H1 (cell line): ENCODE measurements around the gene GSTT4. TPM values are rescaled to one million over a fixed set of nuclear protein-coding genes. Genes with fewer than 3 reads are reported as not detected.

Experiments used
- CTCF ChIA-PET: fragments of 300-600 bp; sonication (Branson Sonifier 250); formaldehyde crosslinking; loops from one replicate; lab custom pipeline; 2021; ENCODE audit not compliant: partially characterized antibody; lab: Charles Lee
- POLR2A ChIA-PET: fragments of 300-600 bp; sonication (Branson Sonifier 250); formaldehyde crosslinking; loops from one replicate; lab custom pipeline; 2021; ENCODE audit warnings: inconsistent platforms; ENCODE audit not compliant: partially characterized antibody; lab: Charles Lee
- DNase-seq, 2 experiments: peaks; one replicate each; pipeline versions ENCODE4 v3.0.0 to v3.0.0-alpha.2; 2010 to 2022; ENCODE audit warnings: low spot score in 2 of 2, low read depth in 1 of 2, mixed read lengths in 1 of 2
- FAIRE-seq: peaks from 2 replicates; lab custom pipeline; 2011; peaks lifted over from hg19 to GRCh38; lab: Jason Lieb, UNC
- H2AFZ ChIP-seq: 2 replicates; pipeline ENCODE4 v1.8.1; 2012; ENCODE audit warnings: low read length, inconsistent platforms
- H2AK5ac ChIP-seq: 2 replicates; pipeline ENCODE4 v1.6.1; 2013; ENCODE audit warnings: low read depth, low read length
- H2BK120ac ChIP-seq: replicated peaks from 2 replicates; pipeline ENCODE3; 2013; ENCODE audit warnings: low read depth, low read length, inconsistent platforms
- H2BK12ac ChIP-seq: 2 replicates; pipeline ENCODE4 v1.6.1; 2013; ENCODE audit warnings: low read depth, low read length
- H2BK15ac ChIP-seq: 2 replicates; pipeline ENCODE4 v1.6.1; 2013; ENCODE audit warnings: low read length
- H2BK20ac ChIP-seq: 2 replicates; pipeline ENCODE4 v1.6.1; 2013; ENCODE audit warnings: low read length
- H2BK5ac ChIP-seq: 2 replicates; pipeline ENCODE4 v1.6.1; 2013; ENCODE audit warnings: low read depth, low read length
- H3K14ac ChIP-seq: 2 replicates; pipeline ENCODE4 v1.6.1; 2013; ENCODE audit warnings: inconsistent platforms; ENCODE audit not compliant: insufficient read length
- H3K18ac ChIP-seq: 2 replicates; pipeline ENCODE4 v1.6.1; 2013; ENCODE audit warnings: low read length; ENCODE audit errors: extremely low read depth
- H3K23ac ChIP-seq: 2 replicates; pipeline ENCODE4 v1.6.1; 2013; ENCODE audit warnings: inconsistent platforms; ENCODE audit not compliant: insufficient read length
- H3K23me2 ChIP-seq: 2 replicates; pipeline ENCODE4 v1.6.1; 2013; ENCODE audit warnings: low read depth, low read length
- H3K27ac ChIP-seq: 2 replicates; pipeline ENCODE4 v1.6.1; 2011; ENCODE audit warnings: low read depth, low read length, inconsistent platforms
- H3K27me3 ChIP-seq, 4 experiments: replicated peaks in 1 of 4; 1 replicate in 1 of 4; 2 replicates in 3 of 4; pipeline versions ENCODE4 v1.6.1 to v1.8.1; 2011 to 2013; ENCODE audit warnings: low read length in 3 of 4, mild to moderate bottlenecking in 3 of 4, inconsistent platforms in 2 of 4, mixed read lengths in 2 of 4, moderate library complexity in 1 of 4; ENCODE audit not compliant: control insufficient read depth in 3 of 4, insufficient read depth in 3 of 4; ENCODE audit errors: extremely low read depth in 1 of 4
- H3K36me3 ChIP-seq, 4 experiments: 2 replicates each; pipeline versions ENCODE4 v1.6.1 to v1.8.1; 2011 to 2013; ENCODE audit warnings: mild to moderate bottlenecking in 4 of 4, low read length in 3 of 4, moderate library complexity in 2 of 4, control low read depth in 1 of 4, inconsistent platforms in 1 of 4; ENCODE audit not compliant: insufficient read depth in 4 of 4, control insufficient read depth in 2 of 4
- H3K4ac ChIP-seq: replicated peaks from 2 replicates; pipeline ENCODE3; 2013; ENCODE audit warnings: low read length, low read depth, mixed read lengths, inconsistent platforms; ENCODE audit not compliant: insufficient read length
- H3K4me1 ChIP-seq, 4 experiments: replicated peaks in 1 of 4; 1 replicate in 1 of 4; 2 replicates in 3 of 4; pipeline versions ENCODE4 v1.6.1 to v1.8.1; 2011 to 2013; ENCODE audit warnings: low read length in 3 of 4, inconsistent platforms in 2 of 4, mixed read lengths in 1 of 4; ENCODE audit not compliant: insufficient read depth in 4 of 4, control insufficient read depth in 3 of 4
- H3K4me2 ChIP-seq, 2 experiments: 2 replicates each; pipeline versions ENCODE4 v1.6.1 to v1.8.1; 2011 to 2013; ENCODE audit warnings: low read depth in 2 of 2, low read length in 2 of 2, control low read depth in 1 of 2, inconsistent platforms in 1 of 2, mild to moderate bottlenecking in 1 of 2; ENCODE audit not compliant: insufficient read depth in 1 of 2
- H3K4me3 ChIP-seq, 4 experiments: fragments of 200-600, 300-600 bp in 1 of 4; sonication (generic), shearing (Covaris generic), sonication (Bioruptor Twin) in 1 of 4; 2 replicates each; pipeline versions ENCODE4 v1.5.1 to v1.8.1; 2011 to 2016; ENCODE audit warnings: low read length in 4 of 4, low read depth in 3 of 4, control low read depth in 2 of 4, inconsistent platforms in 2 of 4, mild to moderate bottlenecking in 2 of 4, mixed read lengths in 1 of 4, moderate library complexity in 1 of 4; ENCODE audit not compliant: insufficient read depth in 2 of 4; ENCODE audit errors: extremely low read depth in 1 of 4
- H3K56ac ChIP-seq: replicated peaks from 2 replicates; pipeline ENCODE3; 2013; ENCODE audit warnings: low read depth, mild to moderate bottlenecking, mixed read lengths, low read length, inconsistent platforms; ENCODE audit not compliant: insufficient read length
- H3K79me1 ChIP-seq: 2 replicates; pipeline ENCODE4 v1.6.1; 2013; ENCODE audit warnings: low read depth, low read length, control low read depth
- H3K79me2 ChIP-seq, 2 experiments: 2 replicates each; pipeline versions ENCODE4 v1.6.1 to v1.8.1; 2012 to 2013; ENCODE audit warnings: low read length in 2 of 2, mild to moderate bottlenecking in 2 of 2, inconsistent platforms in 1 of 2; ENCODE audit not compliant: insufficient read depth in 2 of 2, control insufficient read depth in 1 of 2
- H3K9ac ChIP-seq, 4 experiments: replicated peaks in 1 of 4; 1 replicate in 1 of 4; 2 replicates in 3 of 4; pipeline versions ENCODE4 v1.6.1 to v1.8.1; 2011 to 2013; ENCODE audit warnings: low read depth in 3 of 4, low read length in 3 of 4, control low read depth in 2 of 4, mild to moderate bottlenecking in 2 of 4, moderate library complexity in 2 of 4, inconsistent platforms in 1 of 4; ENCODE audit errors: extremely low read depth in 1 of 4
- H3K9me3 ChIP-seq, 2 experiments: 2 replicates each; pipeline versions ENCODE4 v1.6.1 to v1.8.1; 2012 to 2013; ENCODE audit warnings: mild to moderate bottlenecking in 2 of 2, moderate library complexity in 2 of 2, control low read depth in 1 of 2, inconsistent platforms in 1 of 2, low read depth in 1 of 2, low read length in 1 of 2, mixed read lengths in 1 of 2; ENCODE audit not compliant: insufficient read depth in 2 of 2
- H4K20me1 ChIP-seq, 2 experiments: replicated peaks in 1 of 2; 2 replicates each; pipeline versions ENCODE3 to v1.8.1; 2011 to 2013; ENCODE audit warnings: inconsistent platforms in 2 of 2, low read length in 2 of 2, mild to moderate bottlenecking in 1 of 2; ENCODE audit not compliant: insufficient read depth in 2 of 2, control insufficient read depth in 1 of 2
- H4K5ac ChIP-seq: 2 replicates; pipeline ENCODE4 v1.6.1; 2013; ENCODE audit warnings: low read length, low read depth, mixed read lengths, inconsistent platforms; ENCODE audit not compliant: insufficient read length
- H4K8ac ChIP-seq: 2 replicates; pipeline ENCODE4 v1.8.0; 2013; ENCODE audit warnings: mild to moderate bottlenecking, moderate library complexity, low read length, inconsistent platforms; ENCODE audit not compliant: insufficient read depth; ENCODE audit errors: extremely low read depth
- H4K91ac ChIP-seq: replicated peaks from 2 replicates; pipeline ENCODE3; 2013; ENCODE audit warnings: low read length, mixed read lengths, inconsistent platforms; ENCODE audit not compliant: insufficient read length
- ATF2 ChIP-seq: IDR thresholded peaks from 2 replicates; pipeline ENCODE4 v1.6.1; 2012; ENCODE audit warnings: low read length, inconsistent platforms
- CBX8 ChIP-seq: fragments of 300-800, 300-1000 bp; sonication (generic); IDR thresholded peaks from 2 replicates; pipeline ENCODE4 v1.7.1; 2016; ENCODE audit warnings: low read depth, low read length, borderline replicate concordance
- EZH2 ChIP-seq: fragments of 200-600 bp; sonication (generic); IDR thresholded peaks from 2 replicates; pipeline ENCODE4 v1.7.1; 2012; ENCODE audit warnings: low read depth, mild to moderate bottlenecking, moderate library complexity, low read length, inconsistent platforms; ENCODE audit not compliant: severe bottlenecking
- JUN ChIP-seq: IDR thresholded peaks from 2 replicates; pipeline ENCODE4 v1.6.1; 2011; ENCODE audit warnings: low read depth, mild to moderate bottlenecking, improper control_type of control experiment, low read length
- RAD21 ChIP-seq, 2 experiments: IDR thresholded peaks in 1 of 2; conservative IDR thresholded peaks in 1 of 2; 2 replicates each; pipeline ENCODE4 v1.6.1; 2011; ENCODE audit warnings: low read depth in 2 of 2, low read length in 2 of 2, improper control_type of control experiment in 1 of 2, inconsistent platforms in 1 of 2, mild to moderate bottlenecking in 1 of 2, moderate library complexity in 1 of 2
- TAF7 ChIP-seq: optimal IDR thresholded peaks from 2 replicates; pipeline ENCODE3; 2011; ENCODE audit warnings: low read depth, mild to moderate bottlenecking, inconsistent platforms, low read length, moderate library complexity, borderline replicate concordance
- WGBS, 2 experiments: shearing (Covaris generic) in 1 of 2; methylation state at CpG; one replicate each; pipeline versions ENCODE4 v1.1.6 to v1.1.7; 2013 to 2015; ENCODE audit warnings: low lambda C conversion rate in 2 of 2, mixed read lengths in 2 of 2, inconsistent platforms in 1 of 2, low coverage in 1 of 2, missing lambda C conversion rate in 1 of 2; ENCODE audit not compliant: insufficient replicate concordance in 2 of 2, insufficient coverage in 1 of 2, insufficient read length in 1 of 2; ENCODE audit errors: extremely low coverage in 1 of 2, missing lambda C conversion rate in 1 of 2; 5-methylcytosine and 5-hydroxymethylcytosine counted together
- polyA plus RNA-seq, 7 experiments: library from polyadenylated mRNA; depleted of rRNA in 3 of 7; stranded (reverse) in 5 of 7; unstranded in 2 of 7; fragments of >200 nt in 5 of 7; fragments of 200-250 nt in 2 of 7; gene quantifications; 1 replicate in 5 of 7; 2 replicates in 1 of 7; 4 replicates in 1 of 7; pipeline versions ENCODE4 v1.2.1 to v1.2.3, GENCODE V29; 2011 to 2013; ENCODE audit warnings: missing spikeins in 2 of 7, mixed read lengths in 2 of 7
- total RNA-seq: library from RNA; stranded (reverse); fragmentation: NEBNext Ultra II Directional; extraction: Animal tissue kit (Norgen Biotek cat#: 25700); gene quantifications from 2 replicates; pipeline ENCODE4 v1.2.1, GENCODE V29; 2021
- TF ChIP-seq, protein P1 (sequence below): IDR thresholded peaks from 2 replicates; pipeline ENCODE4 v1.6.1; 2012; ENCODE audit warnings: inconsistent platforms
- TF ChIP-seq, protein P2 (sequence below), 3 experiments: IDR thresholded peaks; 1 replicate in 2 of 3; 2 replicates in 1 of 3; pipeline versions ENCODE4 v1.5.1 to v1.6.1; 2011; ENCODE audit warnings: low read length in 3 of 3, mild to moderate bottlenecking in 3 of 3, inconsistent platforms in 2 of 3, low read depth in 1 of 3, moderate library complexity in 1 of 3; ENCODE audit not compliant: insufficient read depth in 1 of 3; ENCODE audit errors: control extremely low read depth in 1 of 3

GSTT4 gene
- total and polyA plus RNA-seq, 2 of the 8 experiments (the other 6 are each of a cell fraction or from before 2014, with no cell fraction given) = 0.14 TPM; not detected in 1

DNA sequence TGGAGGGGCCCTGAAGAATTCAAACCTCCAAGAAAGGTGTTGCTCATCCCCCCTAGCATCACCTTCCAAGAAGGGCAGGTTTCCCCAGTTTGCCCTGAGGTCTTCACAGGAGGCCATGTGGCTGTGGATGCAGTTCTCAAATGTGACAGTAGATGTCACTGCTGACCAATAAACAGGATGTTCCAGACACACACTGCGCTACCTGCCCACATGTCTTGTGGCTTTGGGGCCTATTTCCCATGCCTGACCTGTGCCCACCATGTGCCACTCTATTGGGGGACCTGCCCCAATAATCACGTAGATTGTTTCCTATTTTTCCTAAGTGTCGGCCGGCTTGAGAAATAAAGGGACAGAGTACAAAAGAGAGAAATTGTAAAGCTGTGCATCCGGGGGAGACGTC is 20.8 kb downstream of the GSTT4 start:
- no peak overlapping the region for H4K5ac ChIP-seq
- TF ChIP-seq RAD21 (IDR thresholded peaks at IDR 0.05 in 1 of 2, conservative IDR thresholded peaks at IDR 0.05 in 1 of 2; ENCODE audit: low read depth in 2 of 2, low read length in 2 of 2) = peak; percentile 80 to 82
- TF ChIP-seq JUN = no peak
- TF ChIP-seq, protein P1, sequence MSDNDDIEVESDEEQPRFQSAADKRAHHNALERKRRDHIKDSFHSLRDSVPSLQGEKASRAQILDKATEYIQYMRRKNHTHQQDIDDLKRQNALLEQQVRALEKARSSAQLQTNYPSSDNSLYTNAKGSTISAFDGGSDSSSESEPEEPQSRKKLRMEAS = peak; percentile 75
- no peak for TF ChIP-seq ATF2
- no peak for TF ChIP-seq TAF7
- TF ChIP-seq, protein P2, sequence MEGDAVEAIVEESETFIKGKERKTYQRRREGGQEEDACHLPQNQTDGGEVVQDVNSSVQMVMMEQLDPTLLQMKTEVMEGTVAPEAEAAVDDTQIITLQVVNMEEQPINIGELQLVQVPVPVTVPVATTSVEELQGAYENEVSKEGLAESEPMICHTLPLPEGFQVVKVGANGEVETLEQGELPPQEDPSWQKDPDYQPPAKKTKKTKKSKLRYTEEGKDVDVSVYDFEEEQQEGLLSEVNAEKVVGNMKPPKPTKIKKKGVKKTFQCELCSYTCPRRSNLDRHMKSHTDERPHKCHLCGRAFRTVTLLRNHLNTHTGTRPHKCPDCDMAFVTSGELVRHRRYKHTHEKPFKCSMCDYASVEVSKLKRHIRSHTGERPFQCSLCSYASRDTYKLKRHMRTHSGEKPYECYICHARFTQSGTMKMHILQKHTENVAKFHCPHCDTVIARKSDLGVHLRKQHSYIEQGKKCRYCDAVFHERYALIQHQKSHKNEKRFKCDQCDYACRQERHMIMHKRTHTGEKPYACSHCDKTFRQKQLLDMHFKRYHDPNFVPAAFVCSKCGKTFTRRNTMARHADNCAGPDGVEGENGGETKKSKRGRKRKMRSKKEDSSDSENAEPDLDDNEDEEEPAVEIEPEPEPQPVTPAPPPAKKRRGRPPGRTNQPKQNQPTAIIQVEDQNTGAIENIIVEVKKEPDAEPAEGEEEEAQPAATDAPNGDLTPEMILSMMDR (IDR thresholded peaks at IDR 0.05; ENCODE audit: control extremely low read depth in 1 of 3, insufficient read depth in 1 of 3, low read depth in 1 of 3, low read length in 3 of 3) = peak; percentile 48 to 69 (median 66)
- TF ChIP-seq EZH2 = no peak
- no peak for TF ChIP-seq CBX8

More for the DNA sequence above, 20.8 kb downstream of the GSTT4 start:
- Histone ChIP-seq H2AK5ac (no peak overlapping the region), H3K9ac (no peak overlapping the region), H3K4me1 (no peaks in the 10 kb centered on the region; a peak in 2 of 7 replicates), H3K23me2 (peaks cover 7% of the 10 kb centered on the region; the same call in 1 of the 2 replicates), H3K27me3 (no peaks in the 10 kb centered on the region), H3K27ac (no peak overlapping the region), H2BK120ac (no peak overlapping the region), H4K20me1 (no peaks in the 10 kb centered on the region), H3K9me3 (no peaks in the 10 kb centered on the region), H3K18ac (no peak overlapping the region), H4K8ac (no peak overlapping the region), H3K56ac (no peak overlapping the region), H3K36me3 (no peaks in the 10 kb centered on the region), H3K23ac (no peak overlapping the region), H3K79me2 (no peaks in the 10 kb centered on the region), H3K4me3 (no peak overlapping the region), H3K14ac (no peak overlapping the region), H3K4ac (no peak overlapping the region), H3K4me2 (no peak overlapping the region; a peak in 1 of 4 replicates), H3K79me1 (no peaks in the 10 kb centered on the region), H2BK20ac (no peak overlapping the region), H2BK15ac (no peak overlapping the region), H2AFZ (no peak overlapping the region), H4K91ac (no peak overlapping the region), H2BK12ac (no peak overlapping the region), H2BK5ac (no peak overlapping the region)
- FAIRE-seq (peak; percentile 90), DNase-seq (peak in 1 of 2 experiments; percentile 68)
- CTCF ChIA-PET = interaction anchor here (0.6 to 0.7 kb wide), 2 partner anchors 14 to 105 kb away, joined by 3 read pairs; no protein-coding TSS in a partner anchor
- 27% methylated on average over 6 of the region's 6 CpGs; no CpG with 5 or more reads in 1 of the 2 experiments for WGBS, 2 experiments
- POLR2A ChIA-PET = no interaction called here
